IMR-90 (cell line): Measurements from ENCODE around the gene AKAP7. TPM values are rescaled to one million over a fixed set of nuclear protein-coding genes. Genes with fewer than 3 reads are reported as not detected.

Experiments
- ATAC-seq: fragments of 200-7000 bp; cut with Tn5 transposase; 2 replicates; pipeline ENCODE4 v1.9.1; 2020; ENCODE audit warnings: low read depth, mild to moderate bottlenecking, moderate library complexity
- BruUV-seq: library from RNA; stranded (reverse); fragments of 400-500 nt; replicated peaks from 2 replicates; lab custom pipeline; 2021; lab: Mats Ljungman, UMichigan
- CTCF ChIA-PET: fragments of 300-600 bp; formaldehyde crosslinking; extraction: SDS; loops from one replicate; lab custom pipeline; 2021; ENCODE audit warnings: antibody characterized with exemption; lab: Yijun Ruan, JAX
- POLR2A ChIA-PET: fragments of 300-600 bp; sonication (Branson Sonifier 250); formaldehyde crosslinking; loops from one replicate; lab custom pipeline; 2022; ENCODE audit warnings: antibody characterized with exemption; ENCODE audit not compliant: unreplicated experiment; lab: Charles Lee
- DNase-seq: peaks from one replicate; pipeline ENCODE4 v3.0.0; 2013
- H2AFZ ChIP-seq: replicated peaks from 2 replicates; pipeline ENCODE3; 2013; ENCODE audit warnings: low read length, mild to moderate bottlenecking; ENCODE audit not compliant: poor library complexity
- H2AK5ac ChIP-seq: 2 replicates; pipeline ENCODE4 v1.6.1; 2013; ENCODE audit warnings: low read depth, low read length, inconsistent platforms
- H2AK9ac ChIP-seq: replicated peaks from 2 replicates; pipeline ENCODE3; 2013; ENCODE audit warnings: mild to moderate bottlenecking, low read depth, low read length, moderate library complexity; ENCODE audit not compliant: poor library complexity
- H2BK120ac ChIP-seq: 2 replicates; pipeline ENCODE4 v1.6.1; 2013; ENCODE audit warnings: low read depth, low read length, inconsistent platforms
- H2BK15ac ChIP-seq: 3 replicates; pipeline ENCODE4 v1.6.1; 2013; ENCODE audit warnings: low read depth, low read length, inconsistent platforms
- H2BK20ac ChIP-seq: 2 replicates; pipeline ENCODE4 v1.6.1; 2013; ENCODE audit warnings: low read depth, mild to moderate bottlenecking, inconsistent platforms, low read length, moderate library complexity
- H2BK5ac ChIP-seq: 2 replicates; pipeline ENCODE4 v1.6.1; 2013; ENCODE audit warnings: mild to moderate bottlenecking, low read depth, low read length, inconsistent platforms; ENCODE audit not compliant: poor library complexity, severe bottlenecking
- H3K14ac ChIP-seq: replicated peaks from 2 replicates; pipeline ENCODE4 v1.6.1; 2013; ENCODE audit warnings: low read depth, low read length, inconsistent platforms
- H3K18ac ChIP-seq: 2 replicates; pipeline ENCODE4 v1.6.1; 2013; ENCODE audit warnings: low read depth, low read length, control low read depth
- H3K23ac ChIP-seq: 2 replicates; pipeline ENCODE4 v1.6.1; 2013; ENCODE audit warnings: low read depth, low read length, inconsistent platforms
- H3K27ac ChIP-seq: 2 replicates; pipeline ENCODE4 v1.5.1; 2013; ENCODE audit warnings: mild to moderate bottlenecking, control low read depth, low read length; ENCODE audit not compliant: insufficient read depth
- H3K27me3 ChIP-seq: 2 replicates; pipeline ENCODE4 v1.6.1; 2013; ENCODE audit warnings: low read length; ENCODE audit not compliant: control insufficient read depth, insufficient read depth
- H3K36me3 ChIP-seq: 2 replicates; pipeline ENCODE4 v1.6.1; 2013; ENCODE audit warnings: low read length, mixed read lengths; ENCODE audit not compliant: control insufficient read depth, insufficient read depth
- H3K4ac ChIP-seq: 2 replicates; pipeline ENCODE4 v1.6.1; 2013; ENCODE audit warnings: low read depth, low read length, inconsistent platforms
- H3K4me1 ChIP-seq: 2 replicates; pipeline ENCODE4 v1.6.1; 2013; ENCODE audit warnings: low read length, mixed read lengths; ENCODE audit not compliant: control insufficient read depth, insufficient read depth
- H3K4me2 ChIP-seq: 2 replicates; pipeline ENCODE4 v1.6.1; 2013; ENCODE audit warnings: low read depth, mild to moderate bottlenecking, control low read depth, low read length, moderate library complexity
- H3K4me3 ChIP-seq: 2 replicates; pipeline ENCODE4 v1.5.1; 2013; ENCODE audit warnings: low read depth, mild to moderate bottlenecking, control low read depth, low read length, moderate library complexity; ENCODE audit not compliant: insufficient read depth
- H3K56ac ChIP-seq: 2 replicates; pipeline ENCODE4 v1.6.1; 2013; ENCODE audit warnings: low read length, inconsistent platforms; ENCODE audit not compliant: insufficient read depth; ENCODE audit errors: extremely low read depth
- H3K79me1 ChIP-seq, 2 experiments: 2 replicates each; pipeline ENCODE4 v1.6.1; 2013; ENCODE audit warnings: low read length in 2 of 2, inconsistent platforms in 1 of 2, low read depth in 1 of 2
- H3K9ac ChIP-seq: 2 replicates; pipeline ENCODE4 v1.6.1; 2013; ENCODE audit warnings: low read depth, low read length, control low read depth
- H3K9me1 ChIP-seq: 2 replicates; pipeline ENCODE4 v1.6.1; 2013; ENCODE audit warnings: low read length, inconsistent platforms; ENCODE audit not compliant: insufficient read depth
- H3K9me3 ChIP-seq: 2 replicates; pipeline ENCODE4 v1.6.1; 2013; ENCODE audit warnings: low read length; ENCODE audit not compliant: control insufficient read depth, insufficient read depth
- H4K20me1 ChIP-seq: 2 replicates; pipeline ENCODE4 v1.6.1; 2013; ENCODE audit warnings: low read length, inconsistent platforms; ENCODE audit not compliant: insufficient read depth
- H4K5ac ChIP-seq: 2 replicates; pipeline ENCODE4 v1.6.1; 2013; ENCODE audit warnings: mild to moderate bottlenecking, low read depth, low read length, control low read depth
- H4K8ac ChIP-seq, 2 experiments: 2 replicates each; pipeline ENCODE4 v1.6.1; 2013; ENCODE audit warnings: low read depth in 2 of 2, low read length in 2 of 2, control low read depth in 1 of 2, inconsistent platforms in 1 of 2
- H4K91ac ChIP-seq: 2 replicates; pipeline ENCODE4 v1.6.1; 2013; ENCODE audit warnings: low read depth, low read length, inconsistent platforms; ENCODE audit not compliant: insufficient read depth
- BHLHE40 ChIP-seq: fragments of 150-350 bp; IDR thresholded peaks from 2 replicates; pipeline ENCODE4 v1.6.1; 2016; ENCODE audit warnings: mild to moderate bottlenecking, low read depth, low read length
- CEBPB ChIP-seq: IDR thresholded peaks from 2 replicates; pipeline ENCODE4 v1.6.1; 2012; ENCODE audit warnings: low read depth, low read length, improper control_type of control experiment
- CHD1 ChIP-seq: IDR thresholded peaks from 2 replicates; pipeline ENCODE4 v1.6.1; 2012; ENCODE audit warnings: low read depth, low read length, improper control_type of control experiment
- CTCF ChIP-seq: conservative IDR thresholded peaks from 2 replicates; pipeline ENCODE4 v1.5.1; 2012; ENCODE audit warnings: mild to moderate bottlenecking, low read depth, low read length, improper control_type of control experiment
- ELK1 ChIP-seq: fragments of 150-350 bp; IDR thresholded peaks from 2 replicates; pipeline ENCODE4 v1.6.1; 2016; ENCODE audit warnings: low read depth, mild to moderate bottlenecking, low read length, moderate library complexity, borderline replicate concordance
- FOS ChIP-seq: fragments of 150-350 bp; IDR thresholded peaks from 2 replicates; pipeline ENCODE4 v1.6.1; 2016; ENCODE audit warnings: low read depth, low read length
- MAFK ChIP-seq: IDR thresholded peaks from 2 replicates; pipeline ENCODE4 v1.6.1; 2012; ENCODE audit warnings: low read depth, low read length, improper control_type of control experiment
- MAZ ChIP-seq: IDR thresholded peaks from 2 replicates; pipeline ENCODE4 v1.6.1; 2012; ENCODE audit warnings: low read depth, mild to moderate bottlenecking, low read length, improper control_type of control experiment, moderate library complexity, borderline replicate concordance
- MXI1 ChIP-seq: IDR thresholded peaks from 2 replicates; pipeline ENCODE4 v1.6.1; 2012; ENCODE audit warnings: low read depth, mild to moderate bottlenecking, low read length, moderate library complexity, borderline replicate concordance
- NFE2L2 ChIP-seq: fragments of 150-350 bp; IDR thresholded peaks from 2 replicates; pipeline ENCODE4 v1.6.1; 2016; ENCODE audit warnings: low read depth, mild to moderate bottlenecking, low read length
- POLR2A ChIP-seq: IDR thresholded peaks from 2 replicates; pipeline ENCODE4 v1.6.1; 2012; ENCODE audit warnings: mild to moderate bottlenecking, low read depth, low read length
- RAD21 ChIP-seq: IDR thresholded peaks from 2 replicates; pipeline ENCODE4 v1.6.1; 2012; ENCODE audit warnings: low read length, improper control_type of control experiment
- RCOR1 ChIP-seq: IDR thresholded peaks from 2 replicates; pipeline ENCODE4 v1.6.1; 2012; ENCODE audit warnings: mild to moderate bottlenecking, low read length, improper control_type of control experiment; ENCODE audit not compliant: insufficient replicate concordance
- RFX5 ChIP-seq: IDR thresholded peaks from 2 replicates; pipeline ENCODE4 v1.8.0; 2012; ENCODE audit warnings: low read depth, mild to moderate bottlenecking, low read length, moderate library complexity
- SMC3 ChIP-seq: fragments of 150-350 bp; IDR thresholded peaks from 2 replicates; pipeline ENCODE4 v1.6.1; 2016; ENCODE audit warnings: low read depth, mild to moderate bottlenecking, antibody characterized with exemption, low read length, moderate library complexity
- USF2 ChIP-seq: fragments of 150-350 bp; IDR thresholded peaks from 2 replicates; pipeline ENCODE4 v1.6.1; 2017; ENCODE audit warnings: mild to moderate bottlenecking, antibody characterized with exemption, low read length, low read depth
- WGBS, 2 experiments: methylation state at CpG; one replicate each; pipeline versions ENCODE4 v1.1.5 to v1.1.7; 2013; ENCODE audit warnings: missing lambda C conversion rate in 2 of 2; ENCODE audit not compliant: insufficient read length in 1 of 2; ENCODE audit errors: extremely low coverage in 2 of 2; 5-methylcytosine and 5-hydroxymethylcytosine counted together
- dilution Hi-C: fragments of 300-500 bp; cut with HindIII; formaldehyde crosslinking; loops from one replicate; pipeline ENCODE4 v1.14.3; 2018; ENCODE audit warnings: low sequenced_read_pairs; ENCODE audit not compliant: unreplicated experiment
- in situ Hi-C: fragments of 300-500 bp; cut with MboI; formaldehyde crosslinking; loops from 3 replicates; pipeline ENCODE4 v1.14.3; 2019; ENCODE audit warnings: low sequenced_read_pairs, inconsistent platforms, mixed read lengths
- intact Hi-C: fragments of 100-400 bp; cut with micrococcal nuclease; formaldehyde crosslinking; loops from 2 replicates; pipeline ENCODE4 v1.10.0; 2022
- polyA plus RNA-seq, 3 experiments: library from polyadenylated mRNA; depleted of rRNA; stranded (reverse); fragments of >200 nt; gene quantifications; 2 replicates each; pipeline ENCODE4 v1.2.3, GENCODE V29; 2012; ENCODE audit warnings: low replicate concordance in 1 of 3
- total RNA-seq: library from RNA; depleted of rRNA; stranded (reverse); fragments of >200 nt; gene quantifications from 2 replicates; pipeline ENCODE4 v1.2.3, GENCODE V29; 2012

The AKAP7 gene
- total and polyA plus RNA-seq, 2 of the 4 experiments (the other 2 are of a cell fraction), result 0.54 to 1.1 TPM

- Histone ChIP-seq H2BK120ac (no peak overlapping the region), H4K91ac (no peak overlapping the region), H3K79me1 (no peaks in the 10 kb centered on the region), H3K4me3 (no peak overlapping the region), H2BK20ac (no peak overlapping the region), H2AK9ac (no peak overlapping the region), H2AFZ (no peak overlapping the region), H2BK5ac (no peak overlapping the region), H3K56ac (no peak overlapping the region), H3K14ac (no peak overlapping the region), H4K20me1 (no peaks in the 10 kb centered on the region), H3K9ac (no peak overlapping the region), H3K4me1 (no peaks in the 10 kb centered on the region), H4K5ac (no peak overlapping the region), H3K9me1 (no peaks in the 10 kb centered on the region; the same call in 1 of the 2 replicates), H3K27me3 (no peaks in the 10 kb centered on the region), H3K4me2 (no peak overlapping the region), H3K27ac (no peak overlapping the region), H2BK15ac (no peak overlapping the region), H3K18ac (no peak overlapping the region), H3K23ac (no peak overlapping the region), H3K4ac (no peak overlapping the region), H3K9me3 (0 out of 2 replicates have a peak, but pooled peaks cover 2% of the 10 kb centered on the region), H3K36me3 (no peaks in the 10 kb centered on the region), H2AK5ac (no peak overlapping the region), H4K8ac (no peak overlapping the region)
- DNase-seq (no peak), ATAC-seq (no peak)
- in situ Hi-C loops, result no loop called here
- ChIA-PET POLR2A (no interaction called here), CTCF (no interaction called here)
- dilution Hi-C loops, result no loop called here
- intact Hi-C loops, result loop anchor here (10.0 kb wide), 1 partner anchor 373 kb away; no protein-coding TSS in a partner anchor
- TF ChIP-seq NFE2L2 (no peak), CEBPB (no peak), POLR2A (no peak), CHD1 (no peak), SMC3 (no peak), RFX5 (no peak), ELK1 (no peak), RCOR1 (no peak), MAFK (no peak), MAZ (no peak), MXI1 (no peak), CTCF (no peak), FOS (no peak), BHLHE40 (no peak), RAD21 (no peak), USF2 (no peak)
- no TSS peak for BruUV-seq
- no CpG with 5 or more reads among the region's 2 CpGs for WGBS, 2 experiments
These were observed 122.9 kb downstream of the AKAP7 start for GRCh38 chr6:131258010-131258652.
